CD4-positive, alpha-beta T cell (primary cell): ENCODE data around the gene USH1C. TPM values are rescaled to one million over a fixed set of nuclear protein-coding genes. Genes with fewer than 3 reads are reported as not detected.

ENCODE experiments used
- ATAC-seq: fragments of 200-7000 bp; cut with Tn5 transposase; one replicate; pipeline ENCODE4 v1.10.0; 2022; ENCODE audit warnings: mild to moderate bottlenecking; ENCODE audit not compliant: poor library complexity
- CTCF ChIA-PET: fragments of 350-600 bp; sonication (Branson Sonifier 250); formaldehyde crosslinking; loops from one replicate; lab custom pipeline; 2021; ENCODE audit warnings: antibody characterized with exemption, inconsistent platforms; lab: Charles Lee
- POLR2A ChIA-PET: fragments of 350-600 bp; sonication (Branson Sonifier 250); formaldehyde crosslinking; loops from one replicate; lab custom pipeline; 2021; ENCODE audit warnings: antibody characterized with exemption, inconsistent platforms; lab: Charles Lee
- DNase-seq, 14 experiments: peaks; one replicate each; pipeline ENCODE4 v3.0.0-alpha.2; 2013 to 2020; ENCODE audit warnings: mixed read lengths in 2 of 14
- H3K27ac ChIP-seq, 2 donors: one replicate each; pipeline versions ENCODE4 v1.5.1 to v1.7.0; 2013; ENCODE audit warnings: low read length in 2 of 2, low read depth in 1 of 2, mild to moderate bottlenecking in 1 of 2
- H3K27me3 ChIP-seq, 2 experiments: 1 replicate in 1 of 2; 2 replicates in 1 of 2; pipeline versions ENCODE4 v1.6.1 to v1.7.0; 2013; ENCODE audit warnings: low read length in 2 of 2, control low read depth in 1 of 2, mild to moderate bottlenecking in 1 of 2, moderate library complexity in 1 of 2; ENCODE audit not compliant: insufficient read depth in 2 of 2, control insufficient read depth in 1 of 2
- H3K36me3 ChIP-seq: one replicate; pipeline ENCODE4 v1.6.1; 2013; ENCODE audit warnings: low read length, control low read depth; ENCODE audit not compliant: insufficient read depth
- H3K4me1 ChIP-seq: one replicate; pipeline ENCODE4 v1.6.1; 2013; ENCODE audit warnings: low read length, control low read depth; ENCODE audit not compliant: insufficient read depth
- H3K4me3 ChIP-seq: one replicate; pipeline ENCODE4 v1.5.1; 2013; ENCODE audit warnings: mild to moderate bottlenecking, low read length, moderate library complexity
- H3K9me3 ChIP-seq, 2 experiments: 1 replicate in 1 of 2; 2 replicates in 1 of 2; pipeline versions ENCODE4 v1.6.1 to v1.7.0; 2013; ENCODE audit warnings: low read length in 2 of 2, mild to moderate bottlenecking in 2 of 2, control low read depth in 1 of 2, moderate library complexity in 1 of 2; ENCODE audit not compliant: control insufficient read depth in 1 of 2, insufficient read depth in 1 of 2
- H3K27ac Mint-ChIP-seq: one replicate; pipeline ENCODE4 v1.8.0; 2020; ENCODE audit warnings: mixed read lengths
- H3K27me3 Mint-ChIP-seq: one replicate; pipeline ENCODE4 v1.8.0; 2021; ENCODE audit warnings: mixed read lengths
- H3K36me3 Mint-ChIP-seq: one replicate; pipeline ENCODE4 v1.8.0; 2021; ENCODE audit warnings: low read depth, mixed read lengths
- H3K4me1 Mint-ChIP-seq: one replicate; pipeline ENCODE4 v1.8.0; 2021; ENCODE audit warnings: low read depth, mixed read lengths
- H3K4me3 Mint-ChIP-seq: one replicate; pipeline ENCODE4 v1.8.0; 2020; ENCODE audit warnings: mild to moderate bottlenecking, mixed read lengths
- H3K9me3 Mint-ChIP-seq: one replicate; pipeline ENCODE4 v1.8.0; 2020; ENCODE audit warnings: mixed read lengths
- intact Hi-C, 2 experiments: fragments of 100-400 bp; cut with DNase I in 1 of 2; cut with micrococcal nuclease in 1 of 2; formaldehyde crosslinking; loops; one replicate each; pipeline versions ENCODE4 v1.15.1 to v1.9.0; 2023 to 2025; cut with DNase I, micrococcal nuclease
- total RNA-seq, 174 experiments: library from RNA in 2 of 174; stranded (reverse) in 2 of 174; gene quantifications; one replicate each; pipeline ENCODE4 v1.2.3 and lab custom pipeline; 2021 to 2026
- TF ChIP-seq, protein P1 (sequence below): fragments of 200-600 bp; IDR thresholded peaks from one replicate; pipeline ENCODE4 v1.8.0; 2022; ENCODE audit warnings: antibody characterized with exemption, mild to moderate bottlenecking

USH1C gene
- total RNA-seq, 2 experiments from 2014 or later: not detected

DNA sequence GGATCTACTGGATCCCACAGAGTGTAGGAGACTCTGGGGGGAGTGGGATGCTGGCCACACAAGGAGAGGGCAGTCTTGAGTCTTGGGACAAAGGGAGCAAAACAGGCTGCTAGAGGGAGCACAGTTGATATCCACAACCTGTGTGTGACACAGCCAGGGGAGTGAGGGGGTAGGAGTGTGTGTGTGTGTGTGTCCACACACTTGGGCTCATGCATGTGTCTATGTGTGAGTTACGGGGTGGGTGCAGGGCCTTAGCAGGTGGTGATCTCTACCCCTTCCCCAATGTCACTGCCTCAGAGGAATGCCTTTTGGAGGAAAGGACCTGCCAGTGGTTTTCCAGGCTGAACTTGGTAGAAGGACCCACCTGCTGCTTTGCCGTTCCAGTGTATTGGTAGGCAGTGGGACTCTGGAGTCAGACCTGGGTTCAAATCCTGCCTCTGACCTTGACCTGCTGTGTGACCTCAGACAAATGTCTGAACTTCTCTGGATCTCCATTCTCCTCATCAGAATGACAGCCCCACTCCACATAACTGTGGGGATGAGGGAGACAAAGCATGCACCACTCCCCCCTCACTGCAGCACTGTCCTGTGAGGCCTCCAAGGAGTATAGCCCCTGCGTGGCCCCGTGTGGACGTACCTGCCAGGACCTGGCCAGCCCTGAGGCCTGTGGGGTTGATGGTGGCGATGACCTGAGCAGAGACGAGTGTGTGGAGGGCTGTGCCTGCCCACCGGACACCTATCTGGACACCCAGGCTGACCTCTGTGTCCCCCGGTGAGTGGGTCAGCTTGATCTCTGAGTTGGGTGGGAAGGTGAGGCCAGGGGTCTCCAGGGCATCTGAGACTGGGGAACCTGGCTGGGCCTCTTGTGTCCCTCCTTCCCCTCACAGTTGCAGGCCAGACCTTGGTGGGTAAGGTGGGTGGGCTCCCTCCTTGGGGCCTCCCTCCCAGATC, 30.2 kb upstream of the USH1C start:
- H3K4me1 Mint-ChIP-seq: no peaks in the 10 kb centered on the region
- DNase-seq (no peak), ATAC-seq (no peak)
- no peaks in the 10 kb centered on the region for H3K4me1 ChIP-seq
- CTCF ChIA-PET: no interaction called here
- peaks cover 0 to 4% of the 10 kb centered on the region in 2 experiments for H3K27me3 ChIP-seq
- no peak overlapping the region for H3K4me3 Mint-ChIP-seq
- H3K36me3 ChIP-seq: no peaks in the 10 kb centered on the region
- no peaks in the 10 kb centered on the region for H3K9me3 ChIP-seq
- TF ChIP-seq, protein P1, sequence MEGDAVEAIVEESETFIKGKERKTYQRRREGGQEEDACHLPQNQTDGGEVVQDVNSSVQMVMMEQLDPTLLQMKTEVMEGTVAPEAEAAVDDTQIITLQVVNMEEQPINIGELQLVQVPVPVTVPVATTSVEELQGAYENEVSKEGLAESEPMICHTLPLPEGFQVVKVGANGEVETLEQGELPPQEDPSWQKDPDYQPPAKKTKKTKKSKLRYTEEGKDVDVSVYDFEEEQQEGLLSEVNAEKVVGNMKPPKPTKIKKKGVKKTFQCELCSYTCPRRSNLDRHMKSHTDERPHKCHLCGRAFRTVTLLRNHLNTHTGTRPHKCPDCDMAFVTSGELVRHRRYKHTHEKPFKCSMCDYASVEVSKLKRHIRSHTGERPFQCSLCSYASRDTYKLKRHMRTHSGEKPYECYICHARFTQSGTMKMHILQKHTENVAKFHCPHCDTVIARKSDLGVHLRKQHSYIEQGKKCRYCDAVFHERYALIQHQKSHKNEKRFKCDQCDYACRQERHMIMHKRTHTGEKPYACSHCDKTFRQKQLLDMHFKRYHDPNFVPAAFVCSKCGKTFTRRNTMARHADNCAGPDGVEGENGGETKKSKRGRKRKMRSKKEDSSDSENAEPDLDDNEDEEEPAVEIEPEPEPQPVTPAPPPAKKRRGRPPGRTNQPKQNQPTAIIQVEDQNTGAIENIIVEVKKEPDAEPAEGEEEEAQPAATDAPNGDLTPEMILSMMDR: no peak
- H3K4me3 ChIP-seq: no peak overlapping the region
- no peak overlapping the region for H3K27ac Mint-ChIP-seq
- no peak overlapping the region for H3K27ac ChIP-seq
- no peaks in the 10 kb centered on the region for H3K36me3 Mint-ChIP-seq
- H3K27me3 Mint-ChIP-seq: peaks cover 9% of the 10 kb centered on the region
- POLR2A ChIA-PET: interaction anchor here (1.1 kb wide), 1 partner anchor 614 kb away, joined by 3 read pairs; no protein-coding TSS in a partner anchor
- no peaks in the 10 kb centered on the region for H3K9me3 Mint-ChIP-seq
- intact Hi-C loops: no loop called here

DNA sequence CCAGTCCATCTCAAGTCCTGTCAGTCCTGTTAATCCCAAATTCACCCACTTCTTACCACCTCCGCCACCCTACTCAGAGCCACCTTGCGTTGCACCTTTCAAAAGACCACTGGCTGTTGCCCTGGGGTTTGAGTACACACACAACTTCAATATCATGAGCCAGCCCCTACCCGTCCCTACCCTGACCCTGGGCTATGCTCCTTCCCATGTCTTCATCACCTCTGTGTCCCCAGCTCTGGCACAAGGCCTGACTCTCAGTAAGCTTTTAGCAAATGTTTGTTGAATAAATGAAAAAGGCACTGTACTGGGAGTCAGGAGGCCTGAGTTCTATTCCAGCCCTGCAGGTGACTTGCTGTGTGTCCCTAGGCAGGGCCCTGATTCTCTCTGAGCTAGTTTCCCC, 29.3 kb upstream of the USH1C start:
- no peaks in the 10 kb centered on the region for H3K9me3 Mint-ChIP-seq

GRCh38 chr11:17572791-17573460, 28.7 kb upstream of the USH1C start:
- Histone ChIP-seq H3K36me3 (no peaks in the 10 kb centered on the region), H3K4me3 (no peak overlapping the region), H3K4me1 (no peaks in the 10 kb centered on the region), H3K9me3 (no peaks in the 10 kb centered on the region), H3K27me3 (peaks cover 0 to 4% of the 10 kb centered on the region in 2 experiments), H3K27ac (no peak overlapping the region)
- intact Hi-C loops: no loop called here
- no peak overlapping the region for H3K27ac Mint-ChIP-seq
- TF ChIP-seq, protein P1: no peak
- H3K4me1 Mint-ChIP-seq: no peaks in the 10 kb centered on the region
- no peaks in the 10 kb centered on the region for H3K9me3 Mint-ChIP-seq
- H3K36me3 Mint-ChIP-seq: no peaks in the 10 kb centered on the region
- CTCF ChIA-PET: no interaction called here
- H3K27me3 Mint-ChIP-seq: peaks cover 9% of the 10 kb centered on the region
- DNase-seq (no peak), ATAC-seq (no peak)
- no peak overlapping the region for H3K4me3 Mint-ChIP-seq
- POLR2A ChIA-PET: no interaction called here

More for the DNA sequence above, 29.3 kb upstream of the USH1C start:
- no peaks in the 10 kb centered on the region for H3K9me3 ChIP-seq
- TF ChIP-seq, protein P1: no peak
- ATAC-seq (no peak), DNase-seq (no peak)
- Mint-ChIP-seq H3K36me3 (no peaks in the 10 kb centered on the region), H3K27me3 (peaks cover 9% of the 10 kb centered on the region), H3K4me3 (no peak overlapping the region), H3K4me1 (no peaks in the 10 kb centered on the region), H3K27ac (no peak overlapping the region)
- ChIA-PET CTCF (no interaction called here), POLR2A (interaction anchor here (1.1 kb wide), 1 partner anchor 615 kb away, joined by 3 read pairs; no protein-coding TSS in a partner anchor)
- no peaks in the 10 kb centered on the region for H3K4me1 ChIP-seq
- no peaks in the 10 kb centered on the region for H3K36me3 ChIP-seq
- intact Hi-C loops: no loop called here
- H3K27ac ChIP-seq: no peak overlapping the region
- H3K27me3 ChIP-seq: peaks cover 0 to 4% of the 10 kb centered on the region in 2 experiments
- no peak overlapping the region for H3K4me3 ChIP-seq
